Keratinocyte (primary cell): ENCODE data around the gene TSPAN4. TPM values are rescaled to one million over a fixed set of nuclear protein-coding genes. Genes with fewer than 3 reads are reported as not detected.

Experiments used
- DNase-seq: peaks from one replicate; pipeline ENCODE4 v3.0.0-alpha.2; 2011; ENCODE audit warnings: low read depth, missing footprints, low spot score
- FAIRE-seq: peaks from 2 replicates; lab custom pipeline; 2011; peaks lifted over from hg19 to GRCh38; lab: Jason Lieb, UNC
- H2AFZ ChIP-seq: 2 replicates; pipeline ENCODE4 v1.6.0; 2012; ENCODE audit warnings: low read length, control low read depth, inconsistent platforms; ENCODE audit not compliant: control insufficient read depth
- H3K27ac ChIP-seq: 2 replicates; pipeline ENCODE4 v1.5.1; 2011; ENCODE audit warnings: low read length; ENCODE audit not compliant: control insufficient read depth, insufficient read depth
- H3K27me3 ChIP-seq: 3 replicates; pipeline ENCODE4 v1.6.0; 2011; ENCODE audit warnings: low read length; ENCODE audit not compliant: control insufficient read depth, insufficient read depth; ENCODE audit errors: extremely low read depth
- H3K36me3 ChIP-seq, 2 experiments: 2 replicates in 1 of 2; 3 replicates in 1 of 2; pipeline ENCODE4 v1.5.1; 2011; ENCODE audit warnings: low read length in 2 of 2, mild to moderate bottlenecking in 1 of 2; ENCODE audit not compliant: control insufficient read depth in 2 of 2, insufficient read depth in 2 of 2; ENCODE audit errors: extremely low read depth in 1 of 2
- H3K4me1 ChIP-seq: 3 replicates; pipeline ENCODE4 v1.5.1; 2011; ENCODE audit warnings: low read length; ENCODE audit not compliant: control insufficient read depth, insufficient read depth; ENCODE audit errors: extremely low read depth
- H3K4me2 ChIP-seq: 3 replicates; pipeline ENCODE4 v1.6.0; 2011; ENCODE audit warnings: low read depth, low read length; ENCODE audit not compliant: control insufficient read depth, insufficient read depth; ENCODE audit errors: extremely low read depth
- H3K4me3 ChIP-seq, 3 experiments: fragments of 200-600 bp in 1 of 3; sonication (generic) in 1 of 3; 2 replicates in 2 of 3; 3 replicates in 1 of 3; pipeline ENCODE4 v1.5.1; 2011 to 2016; ENCODE audit warnings: low read length in 3 of 3, mild to moderate bottlenecking in 3 of 3, control low read depth in 2 of 3, inconsistent platforms in 1 of 3, low read depth in 1 of 3, mixed read lengths in 1 of 3, mixed run types in 1 of 3, moderate library complexity in 1 of 3; ENCODE audit not compliant: control insufficient read depth in 2 of 3, insufficient read depth in 2 of 3; ENCODE audit errors: extremely low read depth in 1 of 3
- H3K79me2 ChIP-seq: 2 replicates; pipeline ENCODE4 v1.6.0; 2012; ENCODE audit warnings: low read length; ENCODE audit not compliant: control insufficient read depth, insufficient read depth
- H3K9ac ChIP-seq: 3 replicates; pipeline ENCODE4 v1.6.0; 2011; ENCODE audit warnings: low read length; ENCODE audit not compliant: control insufficient read depth, insufficient read depth; ENCODE audit errors: extremely low read depth
- H3K9me1 ChIP-seq: 3 replicates; pipeline ENCODE4 v1.6.0; 2011; ENCODE audit warnings: low read length; ENCODE audit not compliant: control insufficient read depth, insufficient read depth; ENCODE audit errors: extremely low read depth
- H3K9me3 ChIP-seq: 2 replicates; pipeline ENCODE4 v1.5.1; 2012; ENCODE audit warnings: low read depth, low read length; ENCODE audit not compliant: control insufficient read depth
- H4K20me1 ChIP-seq: 3 replicates; pipeline ENCODE4 v1.6.0; 2011; ENCODE audit warnings: low read length; ENCODE audit not compliant: control insufficient read depth, insufficient read depth; ENCODE audit errors: extremely low read depth
- EZH2 ChIP-seq: IDR thresholded peaks from one replicate; pipeline ENCODE4 v1.6.1; 2012; ENCODE audit warnings: inconsistent platforms, mild to moderate bottlenecking, low read length, moderate library complexity
- dilution Hi-C: fragments of 300-500 bp; cut with MboI; formaldehyde crosslinking; loops from one replicate; pipeline ENCODE4 v1.7.0; 2020; ENCODE audit warnings: low sequenced_read_pairs; ENCODE audit not compliant: extremely low pct_ligation_motif_present
- polyA plus RNA-seq, 5 experiments: library from polyadenylated mRNA; depleted of rRNA in 3 of 5; stranded (reverse) in 3 of 5; stranded (forward) in 1 of 5; unstranded in 1 of 5; fragments of >200 nt; gene quantifications; 1 replicate in 1 of 5; 2 replicates in 3 of 5; 3 replicates in 1 of 5; pipeline versions ENCODE4 v1.2.1 to v1.2.3, GENCODE V29; 2011 to 2012; ENCODE audit warnings: missing spikeins in 2 of 5, low read depth in 1 of 5, low replicate concordance in 1 of 5
- TF ChIP-seq, protein P1 (sequence below), 3 experiments: IDR thresholded peaks in 1 of 3; conservative IDR thresholded peaks in 1 of 3; optimal IDR thresholded peaks in 1 of 3; 2 replicates in 2 of 3; 3 replicates in 1 of 3; pipeline versions ENCODE3 to v1.5.1; 2011; ENCODE audit warnings: low read length in 3 of 3, mild to moderate bottlenecking in 3 of 3, moderate library complexity in 2 of 3, control low read depth in 1 of 3, inconsistent platforms in 1 of 3; ENCODE audit not compliant: insufficient read depth in 2 of 3; ENCODE audit errors: extremely low read depth in 1 of 3

The TSPAN4 gene
- polyA plus RNA-seq, 1 donor (not counting 4 experiments of a cell fraction or from before 2014, with no cell fraction given), result 42.1 TPM

DNA sequence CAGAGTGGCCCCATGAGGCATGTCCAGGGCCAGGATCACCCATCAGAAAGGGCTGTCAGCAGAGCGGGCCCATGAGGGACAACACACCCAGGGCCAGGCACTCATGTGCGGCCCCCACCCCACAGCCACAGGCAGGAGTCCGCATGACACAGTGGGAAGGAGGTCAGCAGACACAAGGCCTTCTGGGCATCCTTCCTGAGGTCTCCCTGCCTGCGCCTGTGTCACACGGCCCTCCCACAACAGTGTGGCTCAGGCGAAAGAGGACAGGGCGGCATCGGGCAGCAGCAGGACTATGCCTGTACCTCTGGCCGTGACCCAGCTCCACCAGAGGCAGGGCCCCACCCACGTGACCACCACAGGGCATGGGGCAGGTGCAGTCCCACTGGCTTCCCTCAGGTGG is 40.9 kb downstream of the TSPAN4 start:
- TF ChIP-seq, protein P1, sequence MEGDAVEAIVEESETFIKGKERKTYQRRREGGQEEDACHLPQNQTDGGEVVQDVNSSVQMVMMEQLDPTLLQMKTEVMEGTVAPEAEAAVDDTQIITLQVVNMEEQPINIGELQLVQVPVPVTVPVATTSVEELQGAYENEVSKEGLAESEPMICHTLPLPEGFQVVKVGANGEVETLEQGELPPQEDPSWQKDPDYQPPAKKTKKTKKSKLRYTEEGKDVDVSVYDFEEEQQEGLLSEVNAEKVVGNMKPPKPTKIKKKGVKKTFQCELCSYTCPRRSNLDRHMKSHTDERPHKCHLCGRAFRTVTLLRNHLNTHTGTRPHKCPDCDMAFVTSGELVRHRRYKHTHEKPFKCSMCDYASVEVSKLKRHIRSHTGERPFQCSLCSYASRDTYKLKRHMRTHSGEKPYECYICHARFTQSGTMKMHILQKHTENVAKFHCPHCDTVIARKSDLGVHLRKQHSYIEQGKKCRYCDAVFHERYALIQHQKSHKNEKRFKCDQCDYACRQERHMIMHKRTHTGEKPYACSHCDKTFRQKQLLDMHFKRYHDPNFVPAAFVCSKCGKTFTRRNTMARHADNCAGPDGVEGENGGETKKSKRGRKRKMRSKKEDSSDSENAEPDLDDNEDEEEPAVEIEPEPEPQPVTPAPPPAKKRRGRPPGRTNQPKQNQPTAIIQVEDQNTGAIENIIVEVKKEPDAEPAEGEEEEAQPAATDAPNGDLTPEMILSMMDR (optimal IDR thresholded peaks at IDR 0.05 in 1 of 3, IDR thresholded peaks at IDR 0.05 in 1 of 3, conservative IDR thresholded peaks at IDR 0.05 in 1 of 3; ENCODE audit: extremely low read depth in 1 of 3, insufficient read depth in 2 of 3, low read length in 3 of 3), result no peak
- TF ChIP-seq EZH2, result no peak
- Histone ChIP-seq H4K20me1 (no peaks in the 10 kb centered on the region), H3K9me3 (no peaks in the 10 kb centered on the region), H3K4me3 (no peak overlapping the region), H3K9me1 (no peaks in the 10 kb centered on the region), H3K4me2 (no peak overlapping the region), H3K4me1 (no peaks in the 10 kb centered on the region), H3K27ac (no peak overlapping the region), H3K27me3 (no peaks in the 10 kb centered on the region), H2AFZ (no peak overlapping the region), H3K9ac (no peak overlapping the region), H3K79me2 (no peaks in the 10 kb centered on the region), H3K36me3 (peaks cover 13 to 15% of the 10 kb centered on the region in 2 experiments)
- DNase-seq (no peak), FAIRE-seq (no peak)
- dilution Hi-C loops, result no loop called here

DNA sequence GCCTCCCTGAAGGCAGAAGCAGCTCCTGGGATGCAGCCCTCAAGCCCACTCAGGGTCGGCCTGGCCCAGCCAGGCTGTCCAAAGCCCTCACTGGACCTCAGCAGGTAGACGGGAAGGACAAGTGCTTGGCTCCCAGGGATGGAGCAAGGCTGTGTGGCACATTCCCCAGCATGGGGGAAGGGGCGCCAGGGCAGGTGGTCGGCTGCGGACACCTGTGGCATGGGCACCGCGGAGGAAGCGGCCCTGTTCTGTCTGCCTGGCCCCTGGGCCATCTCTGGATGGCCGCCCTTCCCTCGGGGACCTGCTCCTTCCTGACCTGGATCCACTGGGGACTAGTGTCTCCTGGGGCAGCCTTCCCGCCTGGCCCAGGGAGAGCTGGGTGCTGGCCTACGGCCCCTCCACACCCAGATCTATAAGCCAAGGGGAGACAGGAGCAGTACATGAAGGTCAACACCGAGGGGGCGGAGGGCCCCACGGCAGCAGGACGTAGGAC is 42.0 kb downstream of the TSPAN4 start:
- Histone ChIP-seq H3K27me3 (no peaks in the 10 kb centered on the region), H2AFZ (no peak overlapping the region), H3K9me3 (no peaks in the 10 kb centered on the region), H3K36me3 (peaks cover 10 to 11% of the 10 kb centered on the region in 2 experiments), H3K79me2 (no peaks in the 10 kb centered on the region), H3K9ac (no peak overlapping the region), H3K9me1 (no peaks in the 10 kb centered on the region), H3K27ac (no peak overlapping the region), H3K4me3 (no peak overlapping the region), H3K4me2 (no peak overlapping the region), H4K20me1 (no peaks in the 10 kb centered on the region), H3K4me1 (no peaks in the 10 kb centered on the region)
- no peak for DNase-seq
- dilution Hi-C loops, result no loop called here
- TF ChIP-seq, protein P1 (optimal IDR thresholded peaks at IDR 0.05 in 1 of 3, IDR thresholded peaks at IDR 0.05 in 1 of 3, conservative IDR thresholded peaks at IDR 0.05 in 1 of 3; ENCODE audit: extremely low read depth in 1 of 3, insufficient read depth in 2 of 3, low read length in 3 of 3), result no peak
- no peak for TF ChIP-seq EZH2
- no peak for FAIRE-seq
